ENCODE results near the gene CEACAM21.

CEACAM21 gene

GRCh38 chr19:41533671-41534215 is 42.2 kb upstream of the CEACAM21 start:
- Histone ChIP-seq H3K4me1 (ENCODE audit: control insufficient read depth, insufficient read depth, low read depth, low read length) (no peaks in the 10 kb centered on the region), H3K4ac (ENCODE audit: low read depth in 1 of 2, low read length in 2 of 2) (no peak overlapping the region), H3K4me3 (ENCODE audit: insufficient read depth in 1 of 2, low read depth in 1 of 2, low read length in 2 of 2) (no peak overlapping the region), H3K36me3 (ENCODE audit: control insufficient read depth in 1 of 2, insufficient read depth in 2 of 2, low read depth in 1 of 2, low read length in 2 of 2) (no peaks in the 10 kb centered on the region), H2AFZ (ENCODE audit: low read depth, low read length) (no peak overlapping the region), H2BK5ac (ENCODE audit: low read depth, low read length, poor library complexity, severe bottlenecking) (no peak overlapping the region), H3K9ac (ENCODE audit: low read length) (no peak overlapping the region), H3K4me2 (ENCODE audit: low read length, poor library complexity, severe bottlenecking) (no peak overlapping the region), H2BK15ac (ENCODE audit: low read depth, poor library complexity, severe bottlenecking) (no peak overlapping the region), H3K18ac (ENCODE audit: low read depth in 1 of 2, low read length in 2 of 2) (no peak overlapping the region), H2AK5ac (ENCODE audit: low read length, severe bottlenecking) (no peak overlapping the region), H3K27me3 (ENCODE audit: control insufficient read depth in 1 of 2, insufficient read depth in 1 of 2, low read length in 2 of 2) (peaks cover 28 to 34% of the 10 kb centered on the region in 2 experiments), H3K27ac (ENCODE audit: low read length, poor library complexity, severe bottlenecking) (no peak overlapping the region), H3K14ac (ENCODE audit: low read length in 2 of 2) (no peak overlapping the region), H3K9me3 (ENCODE audit: control insufficient read depth, low read length) (no peaks in the 10 kb centered on the region), H3K23ac (ENCODE audit: low read length in 2 of 2) (no peak overlapping the region), H3K79me1 (replicated peaks; ENCODE audit: low read length, poor library complexity, severe bottlenecking) (no peaks in the 10 kb centered on the region), H2BK120ac (ENCODE audit: low read depth, low read length) (no peak overlapping the region), H4K8ac (ENCODE audit: low read length) (no peak overlapping the region), H4K91ac (ENCODE audit: low read length) (no peak overlapping the region), H2BK12ac (ENCODE audit: low read length in 2 of 2) (no peak overlapping the region)
- no peak for DNase-seq
- no CpG with 5 or more reads among the region's 1 CpG for WGBS

- Histone ChIP-seq H2BK15ac (ENCODE audit: low read depth, poor library complexity, severe bottlenecking) (no peak overlapping the region), H3K9ac (ENCODE audit: low read length) (no peak overlapping the region), H3K27ac (ENCODE audit: low read length, poor library complexity, severe bottlenecking) (no peak overlapping the region), H3K4me3 (ENCODE audit: insufficient read depth in 1 of 2, low read depth in 1 of 2, low read length in 2 of 2) (no peak overlapping the region), H3K4me1 (ENCODE audit: control insufficient read depth, insufficient read depth, low read depth, low read length) (no peaks in the 10 kb centered on the region), H4K91ac (ENCODE audit: low read length) (no peak overlapping the region), H3K36me3 (ENCODE audit: control insufficient read depth in 1 of 2, insufficient read depth in 2 of 2, low read depth in 1 of 2, low read length in 2 of 2) (no peaks in the 10 kb centered on the region), H2BK120ac (ENCODE audit: low read depth, low read length) (no peak overlapping the region), H2BK12ac (ENCODE audit: low read length in 2 of 2) (no peak overlapping the region), H3K4ac (ENCODE audit: low read depth in 1 of 2, low read length in 2 of 2) (no peak overlapping the region), H3K79me1 (replicated peaks; ENCODE audit: low read length, poor library complexity, severe bottlenecking) (no peaks in the 10 kb centered on the region), H2AFZ (ENCODE audit: low read depth, low read length) (no peak overlapping the region), H2BK5ac (ENCODE audit: low read depth, low read length, poor library complexity, severe bottlenecking) (no peak overlapping the region), H3K23ac (ENCODE audit: low read length in 2 of 2) (no peak overlapping the region), H3K18ac (ENCODE audit: low read depth in 1 of 2, low read length in 2 of 2) (no peak overlapping the region), H3K14ac (ENCODE audit: low read length in 2 of 2) (no peak overlapping the region), H3K4me2 (ENCODE audit: low read length, poor library complexity, severe bottlenecking) (no peak overlapping the region), H3K27me3 (ENCODE audit: control insufficient read depth in 1 of 2, insufficient read depth in 1 of 2, low read length in 2 of 2) (peaks cover 25 to 32% of the 10 kb centered on the region in 2 experiments), H3K9me3 (ENCODE audit: control insufficient read depth, low read length) (no peaks in the 10 kb centered on the region), H2AK5ac (ENCODE audit: low read length, severe bottlenecking) (no peak overlapping the region), H4K8ac (ENCODE audit: low read length) (no peak overlapping the region)
- DNase-seq, result no peak
- WGBS, result 93% methylated on average over 4 of the region's 4 CpGs
Observed at GRCh38 chr19:41535029-41535622, 40.8 kb upstream of the CEACAM21 start.

GRCh38 chr19:41537789-41538188 is 38.2 kb upstream of the CEACAM21 start:
- Histone ChIP-seq H4K8ac (ENCODE audit: low read length) (no peak overlapping the region), H3K36me3 (ENCODE audit: control insufficient read depth in 1 of 2, insufficient read depth in 2 of 2, low read depth in 1 of 2, low read length in 2 of 2) (no peaks in the 10 kb centered on the region), H2AFZ (ENCODE audit: low read depth, low read length) (no peak overlapping the region), H3K9me3 (ENCODE audit: control insufficient read depth, low read length) (no peaks in the 10 kb centered on the region), H3K4me1 (ENCODE audit: control insufficient read depth, insufficient read depth, low read depth, low read length) (no peaks in the 10 kb centered on the region), H2BK120ac (ENCODE audit: low read depth, low read length) (no peak overlapping the region), H2AK5ac (ENCODE audit: low read length, severe bottlenecking) (no peak overlapping the region), H3K4me2 (ENCODE audit: low read length, poor library complexity, severe bottlenecking) (no peak overlapping the region), H4K91ac (ENCODE audit: low read length) (no peak overlapping the region), H3K18ac (ENCODE audit: low read depth in 1 of 2, low read length in 2 of 2) (no peak overlapping the region), H3K79me1 (replicated peaks; ENCODE audit: low read length, poor library complexity, severe bottlenecking) (no peaks in the 10 kb centered on the region), H3K9ac (ENCODE audit: low read length) (no peak overlapping the region), H3K4ac (ENCODE audit: low read depth in 1 of 2, low read length in 2 of 2) (no peak overlapping the region), H3K27ac (ENCODE audit: low read length, poor library complexity, severe bottlenecking) (no peak overlapping the region), H2BK12ac (ENCODE audit: low read length in 2 of 2) (no peak overlapping the region), H3K27me3 (ENCODE audit: control insufficient read depth in 1 of 2, insufficient read depth in 1 of 2, low read length in 2 of 2) (peaks cover 26 to 39% of the 10 kb centered on the region in 2 experiments), H2BK15ac (ENCODE audit: low read depth, poor library complexity, severe bottlenecking) (no peak overlapping the region), H3K14ac (ENCODE audit: low read length in 2 of 2) (no peak overlapping the region), H3K23ac (ENCODE audit: low read length in 2 of 2) (no peak overlapping the region), H3K4me3 (ENCODE audit: insufficient read depth in 1 of 2, low read depth in 1 of 2, low read length in 2 of 2) (no peak overlapping the region), H2BK5ac (ENCODE audit: low read depth, low read length, poor library complexity, severe bottlenecking) (no peak overlapping the region)
- WGBS, result no CpG with 5 or more reads among the region's 1 CpG
- peak; percentile 10 for DNase-seq

GRCh38 chr19:41540041-41540695 is 35.8 kb upstream of the CEACAM21 start:
- no peak overlapping the region for H2AFZ ChIP-seq (ENCODE audit: low read depth, low read length)

More at GRCh38 chr19:41540041-41540695, 35.8 kb upstream of the CEACAM21 start:
- H3K14ac ChIP-seq (ENCODE audit: low read length in 2 of 2), result no peak overlapping the region
- H2BK15ac ChIP-seq (ENCODE audit: low read depth, poor library complexity, severe bottlenecking), result no peak overlapping the region
- no peak overlapping the region for H3K4me2 ChIP-seq (ENCODE audit: low read length, poor library complexity, severe bottlenecking)
- H2BK120ac ChIP-seq (ENCODE audit: low read depth, low read length), result no peak overlapping the region
- no peak overlapping the region for H2AK5ac ChIP-seq (ENCODE audit: low read length, severe bottlenecking)
- no peak overlapping the region for H3K23ac ChIP-seq (ENCODE audit: low read length in 2 of 2)
- H4K91ac ChIP-seq (ENCODE audit: low read length), result no peak overlapping the region
- no peak overlapping the region for H3K4ac ChIP-seq (ENCODE audit: low read depth in 1 of 2, low read length in 2 of 2)
- no peaks in the 10 kb centered on the region for H3K4me1 ChIP-seq (ENCODE audit: control insufficient read depth, insufficient read depth, low read depth, low read length)
- no peak overlapping the region for H3K9ac ChIP-seq (ENCODE audit: low read length)
- peaks cover 31 to 48% of the 10 kb centered on the region in 2 experiments for H3K27me3 ChIP-seq (ENCODE audit: control insufficient read depth in 1 of 2, insufficient read depth in 1 of 2, low read length in 2 of 2)
- no peak overlapping the region for H4K8ac ChIP-seq (ENCODE audit: low read length)
- no peaks in the 10 kb centered on the region for H3K9me3 ChIP-seq (ENCODE audit: control insufficient read depth, low read length)
- H2BK5ac ChIP-seq (ENCODE audit: low read depth, low read length, poor library complexity, severe bottlenecking), result no peak overlapping the region
- H3K36me3 ChIP-seq (ENCODE audit: control insufficient read depth in 1 of 2, insufficient read depth in 2 of 2, low read depth in 1 of 2, low read length in 2 of 2), result no peaks in the 10 kb centered on the region
- no peak overlapping the region for H3K27ac ChIP-seq (ENCODE audit: low read length, poor library complexity, severe bottlenecking)
- H2BK12ac ChIP-seq (ENCODE audit: low read length in 2 of 2), result no peak overlapping the region
- 52% methylated on average over 10 of the region's 11 CpGs for WGBS
- H3K4me3 ChIP-seq (ENCODE audit: insufficient read depth in 1 of 2, low read depth in 1 of 2, low read length in 2 of 2), result no peak overlapping the region
- no peaks in the 10 kb centered on the region for H3K79me1 ChIP-seq (replicated peaks; ENCODE audit: low read length, poor library complexity, severe bottlenecking)
- peak; percentile 49 for DNase-seq
- H3K18ac ChIP-seq (ENCODE audit: low read depth in 1 of 2, low read length in 2 of 2), result peak overlapping the region in 1 of 2 experiments; percentile 43

All from mesenchymal stem cell (in vitro differentiated cells and primary cell).